Daoy (cell line): ENCODE measurements around the gene PRPF39. TPM values are rescaled to one million over a fixed set of nuclear protein-coding genes. Genes with fewer than 3 reads are reported as not detected.
"Not testable (repeated sequence)": the region's sequence is repeated elsewhere in the genome, so short reads cannot be mapped to it uniquely, and the experiment has no call there.

Source experiments
- DNase-seq: peaks from one replicate; pipeline ENCODE4 v3.0.0-alpha.2; 2015; ENCODE audit warnings: low read depth
- total RNA-seq: library from RNA; depleted of rRNA; stranded (reverse); fragments of >200 nt; shearing (Covaris generic); gene quantifications from 2 replicates; pipeline ENCODE4 v1.2.3, GENCODE V29; 2014; rRNA removed

PRPF39 gene
- total RNA-seq, 1 experiment from 2014 or later, result 19.1 TPM

DNA sequence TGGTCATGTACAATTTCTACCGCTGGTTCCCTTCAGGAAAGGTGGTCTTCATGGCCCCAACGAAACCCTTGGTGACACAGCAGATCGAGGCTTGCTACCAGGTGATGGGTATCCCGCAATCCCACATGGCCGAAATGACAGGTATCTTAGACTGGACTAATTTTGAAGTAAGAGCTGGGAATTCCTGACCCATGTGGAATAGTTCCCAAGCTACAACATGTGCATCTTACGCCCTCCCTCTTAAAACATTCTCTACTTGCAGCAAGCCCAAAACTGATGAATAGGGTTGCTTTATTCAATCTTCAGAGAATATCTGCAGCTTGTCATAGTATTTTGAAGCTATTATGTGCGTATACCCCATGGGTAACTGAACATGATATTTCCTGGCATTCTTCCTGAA lies 52.5 kb downstream of the PRPF39 start:
- no peak for DNase-seq

DNA sequence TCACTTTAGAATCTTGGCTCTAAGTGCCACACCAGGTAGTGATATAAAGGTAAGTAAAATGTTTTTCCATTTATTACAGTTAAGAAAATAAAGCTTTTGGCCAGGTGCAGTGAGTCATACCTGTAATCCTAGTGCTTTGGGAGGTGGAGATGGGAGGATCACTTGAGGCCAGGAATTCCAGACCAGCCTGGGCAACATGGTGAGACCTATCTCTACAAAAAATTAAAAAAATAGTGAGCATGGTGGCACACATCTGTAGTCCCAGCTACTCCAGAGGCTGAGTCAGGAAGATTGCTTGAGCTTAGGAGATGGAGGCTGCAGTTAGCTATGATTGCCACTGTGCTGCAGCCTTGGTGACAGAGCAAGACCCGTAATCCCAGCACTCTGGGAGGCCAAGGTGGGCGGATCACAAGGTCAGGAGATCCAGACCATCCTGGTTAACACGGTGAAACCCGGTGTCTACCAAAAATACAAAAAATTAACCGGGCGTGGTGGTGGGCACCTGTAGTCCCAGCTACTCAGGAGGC lies 56.8 kb downstream of the PRPF39 start:
- DNase-seq, result no peak

DNA sequence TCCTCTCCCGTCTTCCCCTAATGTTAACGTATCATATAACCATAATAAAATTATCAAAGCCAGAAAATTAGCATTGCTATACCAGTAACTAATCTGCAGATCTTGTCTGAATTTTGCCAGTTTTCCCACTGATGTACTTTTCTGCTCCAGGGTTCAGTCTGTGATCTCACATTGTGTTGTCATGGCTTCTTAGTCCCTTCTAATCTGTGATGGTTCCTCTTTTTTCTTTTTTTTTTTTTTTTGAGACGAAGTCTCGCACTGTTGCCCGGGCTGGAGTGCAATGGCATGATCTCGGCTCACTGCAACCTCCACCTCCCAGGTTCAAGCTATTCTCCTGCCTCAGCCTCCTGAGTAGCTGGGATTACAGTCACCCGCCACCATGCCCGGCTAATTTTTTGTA lies 58.2 kb downstream of the PRPF39 start:
- DNase-seq, result not testable (repeated sequence)

DNA sequence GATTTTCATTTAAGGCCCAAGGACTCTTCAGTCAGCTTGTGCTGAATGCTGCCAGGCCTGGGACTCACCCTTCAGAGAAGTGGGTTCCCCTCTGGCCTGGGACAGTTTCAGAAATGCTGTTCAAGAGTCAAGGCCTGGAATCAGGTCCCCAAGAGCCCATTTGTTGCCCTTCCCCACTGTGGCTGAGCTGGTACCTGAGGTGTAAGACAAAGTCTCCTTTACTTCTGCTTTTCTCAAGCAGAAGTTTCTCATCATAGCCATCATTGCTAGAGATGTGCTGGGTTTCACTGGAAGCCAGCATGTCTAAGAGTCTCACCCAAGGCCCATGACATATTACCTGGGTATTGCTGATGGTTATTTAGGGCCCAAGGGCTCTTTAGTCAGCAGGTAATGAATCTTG lies 60.7 kb downstream of the PRPF39 start:
- no peak for DNase-seq

DNA sequence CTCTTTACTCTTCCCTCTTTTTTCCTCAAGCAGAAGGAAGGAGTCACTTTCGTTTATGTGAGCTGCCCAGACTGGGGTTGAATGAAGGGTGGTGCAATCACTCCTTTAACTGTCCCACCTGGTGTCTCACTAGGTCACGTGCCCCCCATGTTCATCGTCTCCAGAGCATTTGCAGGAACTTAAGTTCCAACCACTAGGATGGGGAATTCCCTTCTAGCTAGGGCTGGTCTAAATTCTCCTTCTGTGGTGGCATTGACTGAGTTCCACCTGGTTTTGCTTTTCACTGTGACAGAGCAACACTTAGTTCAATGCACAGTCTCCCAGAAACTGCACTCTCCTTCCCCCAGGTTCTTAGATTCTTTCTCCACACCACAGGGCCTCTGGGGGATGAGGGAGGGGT lies 61.3 kb downstream of the PRPF39 start:
- DNase-seq, result no peak

DNA sequence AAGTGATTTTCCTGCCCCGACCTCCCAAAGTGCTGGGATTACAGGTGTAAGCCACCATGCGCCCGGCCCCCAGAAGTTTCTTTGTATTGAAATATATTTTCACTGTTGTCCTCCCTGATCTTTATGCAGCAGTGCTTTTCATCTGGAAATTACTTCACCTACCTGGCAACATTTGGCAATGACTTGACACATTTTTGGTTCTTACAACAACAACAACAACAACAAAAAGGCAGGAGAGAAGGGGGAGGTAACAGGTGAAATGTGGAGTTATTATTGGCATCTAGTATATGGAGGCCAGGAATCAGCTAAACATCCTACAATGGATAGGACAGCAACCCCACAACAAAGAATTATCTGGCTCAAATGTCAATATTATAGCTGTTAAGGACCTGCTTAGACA lies 65.7 kb downstream of the PRPF39 start:
- DNase-seq, result no peak

DNA sequence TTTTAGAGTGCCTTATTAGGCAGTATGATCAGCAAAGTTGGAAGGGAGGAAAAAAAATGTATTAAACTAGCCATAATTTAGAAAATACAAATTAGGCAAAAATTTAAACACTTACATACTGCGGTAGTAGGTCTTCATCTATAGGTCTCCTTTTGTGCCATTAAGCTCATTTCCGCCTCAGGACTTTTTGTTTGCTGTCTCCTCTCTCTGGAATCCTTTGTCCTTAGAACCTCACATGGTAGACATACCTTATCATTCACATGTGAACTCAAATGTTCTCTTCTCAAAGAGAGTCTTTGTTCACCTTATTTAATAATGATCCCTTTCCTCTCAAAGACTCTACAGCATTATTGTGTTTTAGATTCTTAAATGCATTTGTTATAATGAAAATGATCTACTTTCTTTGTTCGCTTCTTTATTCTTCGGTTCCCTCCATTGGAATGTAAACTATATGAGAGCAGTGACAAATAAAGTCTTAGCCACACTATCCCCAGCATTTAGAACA lies 66.5 kb downstream of the PRPF39 start:
- DNase-seq, result no peak

DNA sequence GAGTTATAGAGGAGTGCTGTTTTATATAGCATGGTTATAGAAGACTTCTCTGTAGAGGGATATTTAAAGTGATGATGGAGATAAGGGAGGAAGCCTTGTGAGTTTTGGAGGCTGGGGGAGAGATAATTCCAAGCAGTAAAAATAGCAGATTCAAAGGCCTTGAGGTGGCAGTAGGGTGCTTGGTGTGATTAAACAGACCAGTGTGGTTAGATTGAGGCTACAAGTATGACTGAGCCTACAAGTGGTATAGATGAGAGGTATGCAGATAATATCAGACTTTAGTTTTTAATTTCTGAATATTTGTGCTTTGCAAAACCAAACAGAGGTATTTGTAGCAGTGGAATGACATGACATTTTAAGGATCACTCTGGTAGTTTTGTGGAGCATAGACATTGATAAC lies 72.2 kb downstream of the PRPF39 start:
- DNase-seq, result no peak

Other genes with a start within 250 kb of the PRPF39 start
- gene KLHL28, start 122.2 kb upstream of the PRPF39 start, total RNA-seq, result 4.2 and 6.3 TPM in 2 replicates
- 9.4 and 13.6 TPM in 2 replicates for gene TOGARAM1, start 121.9 kb upstream of the PRPF39 start, total RNA-seq
- 47.0 and 64.6 TPM in 2 replicates for gene FKBP3, start 50.4 kb downstream of the PRPF39 start, total RNA-seq
- gene FANCM, start 51.8 kb downstream of the PRPF39 start, total RNA-seq, result 15.9 and 20.1 TPM in 2 replicates
- gene MIS18BP1, start 169.1 kb downstream of the PRPF39 start, total RNA-seq, result 31.2 and 36.8 TPM in 2 replicates